Erythroblast (primary cell): ENCODE data around the gene AAK1.

Experiments used
- GATA1 ChIP-seq: IDR thresholded peaks from 2 replicates; pipeline ENCODE4 v1.6.1; 2011; ENCODE audit warnings: low read depth, mild to moderate bottlenecking, control low read depth, low read length, moderate library complexity
- POLR2A ChIP-seq: IDR thresholded peaks from 2 replicates; pipeline ENCODE4 v1.6.1; 2011; ENCODE audit warnings: mild to moderate bottlenecking, low read length

DNA sequence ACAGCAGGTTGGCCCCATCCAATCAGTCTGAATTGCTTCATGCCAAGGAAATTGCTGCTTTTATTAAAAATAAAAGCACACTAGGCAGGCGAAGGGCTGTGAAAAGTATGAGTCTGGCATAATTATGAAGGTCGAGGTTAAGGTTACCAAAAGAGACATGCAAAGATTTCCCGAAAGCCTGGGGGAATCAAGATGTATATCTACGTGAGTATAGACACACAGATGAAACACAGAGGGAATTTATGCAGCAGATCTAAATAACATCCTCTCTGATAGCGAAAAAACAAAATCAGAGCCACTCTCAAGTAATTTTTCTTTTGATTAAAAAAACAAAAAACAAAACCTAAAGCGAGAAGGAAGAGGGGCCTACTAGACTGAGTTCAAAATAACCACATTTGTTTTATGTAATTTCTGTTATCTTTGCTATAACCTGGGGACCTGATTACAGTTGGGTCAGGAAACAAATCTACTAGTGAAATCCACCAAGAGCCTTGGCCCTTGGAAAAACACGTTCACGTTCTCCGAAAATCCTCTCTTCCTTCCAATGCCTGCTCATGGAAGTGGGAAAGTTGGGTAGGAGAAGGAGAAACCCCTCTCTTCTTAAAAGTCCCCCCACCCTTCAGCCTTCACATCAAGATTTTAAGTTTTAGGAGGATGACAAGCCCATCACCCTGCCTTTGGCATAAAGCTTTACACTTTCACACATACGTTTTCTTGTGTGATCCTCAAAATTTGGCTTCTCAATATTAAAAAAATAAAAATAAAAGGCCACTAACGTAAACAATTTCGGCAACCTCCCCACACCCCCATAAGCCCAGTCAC, 1.4 kb downstream of the AAK1 start:
- TF ChIP-seq POLR2A = no peak
- no peak for TF ChIP-seq GATA1
